PC-9 (cell line): ENCODE measurements around the gene MISP.

Experiments
- EZH2 ChIP-seq: fragments of 200-600 bp; sonication (generic); IDR thresholded peaks from 2 replicates; pipeline ENCODE4 v1.8.0; 2017; ENCODE audit warnings: antibody characterized with exemption, low read depth
- TF ChIP-seq, protein P1 (sequence below): fragments of 200-600 bp; sonication (generic); conservative IDR thresholded peaks from 2 replicates; pipeline ENCODE4 v1.6.1; 2017; ENCODE audit warnings: mixed run types, antibody characterized with exemption, mild to moderate bottlenecking, moderate library complexity

DNA sequence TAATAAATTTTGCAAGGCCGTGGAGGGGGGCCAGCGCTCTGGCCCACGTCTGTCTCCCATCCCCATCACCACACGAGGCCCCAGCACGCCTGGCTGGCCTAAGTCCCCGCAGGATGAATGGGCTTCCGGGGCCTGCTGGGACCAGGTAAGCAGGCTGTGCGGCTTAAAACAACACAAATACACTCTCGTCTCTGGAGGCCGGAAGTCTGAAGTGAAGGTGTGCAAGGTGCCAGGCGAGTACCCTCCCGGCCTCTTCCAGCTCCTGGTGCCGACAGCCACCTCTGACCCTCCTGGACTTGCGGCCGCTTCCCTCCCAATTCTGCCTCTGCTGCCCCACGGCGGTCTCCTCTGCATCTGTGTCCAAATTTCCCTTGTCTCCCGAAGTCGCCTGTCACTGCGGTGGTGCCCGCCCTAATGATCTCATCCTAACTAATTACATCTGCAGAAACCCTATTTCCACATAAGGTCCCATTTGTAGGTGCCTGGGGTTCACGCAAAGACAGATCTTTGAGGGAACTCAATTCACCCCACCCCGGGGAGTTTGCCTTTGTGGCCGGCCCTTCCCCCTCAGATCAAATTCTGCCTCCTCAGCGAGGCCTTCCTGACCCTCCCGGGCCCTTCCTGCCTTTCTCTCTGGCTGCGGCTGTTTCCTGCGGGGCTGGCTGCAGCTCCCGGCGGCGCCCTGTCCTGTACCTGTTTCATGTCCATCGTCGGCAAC is 38.2 kb downstream of the MISP start:
- no peak for TF ChIP-seq EZH2
- TF ChIP-seq, protein P1, sequence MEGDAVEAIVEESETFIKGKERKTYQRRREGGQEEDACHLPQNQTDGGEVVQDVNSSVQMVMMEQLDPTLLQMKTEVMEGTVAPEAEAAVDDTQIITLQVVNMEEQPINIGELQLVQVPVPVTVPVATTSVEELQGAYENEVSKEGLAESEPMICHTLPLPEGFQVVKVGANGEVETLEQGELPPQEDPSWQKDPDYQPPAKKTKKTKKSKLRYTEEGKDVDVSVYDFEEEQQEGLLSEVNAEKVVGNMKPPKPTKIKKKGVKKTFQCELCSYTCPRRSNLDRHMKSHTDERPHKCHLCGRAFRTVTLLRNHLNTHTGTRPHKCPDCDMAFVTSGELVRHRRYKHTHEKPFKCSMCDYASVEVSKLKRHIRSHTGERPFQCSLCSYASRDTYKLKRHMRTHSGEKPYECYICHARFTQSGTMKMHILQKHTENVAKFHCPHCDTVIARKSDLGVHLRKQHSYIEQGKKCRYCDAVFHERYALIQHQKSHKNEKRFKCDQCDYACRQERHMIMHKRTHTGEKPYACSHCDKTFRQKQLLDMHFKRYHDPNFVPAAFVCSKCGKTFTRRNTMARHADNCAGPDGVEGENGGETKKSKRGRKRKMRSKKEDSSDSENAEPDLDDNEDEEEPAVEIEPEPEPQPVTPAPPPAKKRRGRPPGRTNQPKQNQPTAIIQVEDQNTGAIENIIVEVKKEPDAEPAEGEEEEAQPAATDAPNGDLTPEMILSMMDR, result no peak
